HepG2 (cell line): ENCODE measurements around the gene SMPD3. TPM values are rescaled to one million over a fixed set of nuclear protein-coding genes. Genes with fewer than 3 reads are reported as not detected.

ENCODE experiments used
- KDM1A ChIP-seq: IDR thresholded peaks from 2 replicates; pipeline ENCODE4 v1.6.1; 2016; ENCODE audit warnings: missing compliant biosample characterization
- KMT2A ChIP-seq: sonication (generic); formaldehyde crosslinking; IDR thresholded peaks from 2 replicates; pipeline ENCODE4 v1.4.0; 2020; ENCODE audit warnings: missing genetic modification reagents
- MAZ ChIP-seq, 2 experiments: sonication (generic) in 1 of 2; formaldehyde crosslinking in 1 of 2; IDR thresholded peaks; 2 replicates each; pipeline versions ENCODE4 v1.5.0 to v1.6.1; 2012 to 2020; ENCODE audit warnings: low read depth in 2 of 2, mild to moderate bottlenecking in 2 of 2, borderline replicate concordance in 1 of 2, improper control_type of control experiment in 1 of 2, low read length in 1 of 2, missing genetic modification reagents in 1 of 2, moderate library complexity in 1 of 2
- MZF1 ChIP-seq: sonication (generic); formaldehyde crosslinking; IDR thresholded peaks from 2 replicates; pipeline ENCODE4 v1.8.1; 2023; ENCODE audit warnings: mild to moderate bottlenecking, missing genetic modification reagents, borderline replicate concordance
- NPAS2 ChIP-seq: sonication (generic); formaldehyde crosslinking; IDR thresholded peaks from 2 replicates; pipeline ENCODE4 v1.8.0; 2022; ENCODE audit warnings: mild to moderate bottlenecking, missing genetic modification reagents, borderline replicate concordance
- SKIL ChIP-seq: sonication (generic); formaldehyde crosslinking; IDR thresholded peaks from 2 replicates; pipeline ENCODE4 v1.8.0; 2022; ENCODE audit warnings: missing genetic modification reagents, mild to moderate bottlenecking, moderate library complexity, borderline replicate concordance
- SMAD9 ChIP-seq: sonication (generic); formaldehyde crosslinking; IDR thresholded peaks from 2 replicates; pipeline ENCODE4 v1.5.1; 2020; ENCODE audit warnings: mild to moderate bottlenecking, missing genetic modification reagents
- SOX13 ChIP-seq, 3 experiments: fragments of 450-650 bp in 1 of 3; sonication (generic) in 1 of 3; formaldehyde crosslinking in 1 of 3; IDR thresholded peaks in 2 of 3; conservative IDR thresholded peaks in 1 of 3; 2 replicates each; pipeline versions ENCODE4 v1.5.0 to v1.6.1; 2016 to 2020; ENCODE audit warnings: antibody characterized with exemption in 1 of 3, mild to moderate bottlenecking in 1 of 3, missing compliant biosample characterization in 1 of 3, missing genetic modification reagents in 1 of 3, moderate library complexity in 1 of 3
- THAP11 ChIP-seq: IDR thresholded peaks from 2 replicates; pipeline ENCODE4 v1.6.1; 2016; ENCODE audit warnings: missing biosample characterization, missing genetic modification reagents
- ZNF232 ChIP-seq: sonication (generic); formaldehyde crosslinking; IDR thresholded peaks from 2 replicates; pipeline ENCODE4 v1.4.0; 2020; ENCODE audit warnings: missing genetic modification reagents, borderline replicate concordance
- ZNF552 ChIP-seq: sonication (generic); formaldehyde crosslinking; IDR thresholded peaks from 2 replicates; pipeline ENCODE4 v1.9.0; 2022; ENCODE audit warnings: missing genetic modification reagents, mild to moderate bottlenecking, borderline replicate concordance
- ZNF609 ChIP-seq: sonication (generic); formaldehyde crosslinking; IDR thresholded peaks from 2 replicates; pipeline ENCODE4 v1.4.0; 2020; ENCODE audit warnings: mild to moderate bottlenecking, missing genetic modification reagents, borderline replicate concordance
- ZNF644 ChIP-seq: IDR thresholded peaks from 2 replicates; pipeline ENCODE4 v1.6.1; 2016; ENCODE audit warnings: low read depth
- ZNF674 ChIP-seq: sonication (generic); formaldehyde crosslinking; IDR thresholded peaks from 2 replicates; pipeline ENCODE4 v1.5.0; 2020; ENCODE audit warnings: low read depth, mild to moderate bottlenecking, missing genetic modification reagents
- ZNF709 ChIP-seq: sonication (generic); formaldehyde crosslinking; IDR thresholded peaks from 2 replicates; pipeline ENCODE4 v1.5.0; 2020; ENCODE audit warnings: mild to moderate bottlenecking, missing genetic modification reagents
- ZNF768 ChIP-seq: sonication (generic); formaldehyde crosslinking; IDR thresholded peaks from 2 replicates; pipeline ENCODE4 v1.4.0; 2020; ENCODE audit warnings: missing genetic modification reagents
- ZNF883 ChIP-seq: sonication (generic); formaldehyde crosslinking; IDR thresholded peaks from 2 replicates; pipeline ENCODE4 v1.5.1; 2020; ENCODE audit warnings: mild to moderate bottlenecking, missing genetic modification reagents; ENCODE audit errors: not compliant biosample characterization
- polyA plus RNA-seq, 8 experiments: library from polyadenylated mRNA; depleted of rRNA in 3 of 8; stranded (reverse) in 7 of 8; unstranded in 1 of 8; fragments of >200 nt; fragmentation: Illumina TruSeq in 4 of 8; extraction: Trizol in 4 of 8; gene quantifications; 2 replicates each; pipeline versions ENCODE4 v1.2.1 to v1.2.3, GENCODE V29; 2011 to 2016; ENCODE audit warnings: low read depth in 4 of 8, missing spikeins in 1 of 8, mixed read lengths in 1 of 8; ENCODE audit not compliant: insufficient read depth in 1 of 8
- total RNA-seq, 5 experiments: library from RNA; depleted of rRNA; stranded (reverse); fragments of >200 nt; fragmentation: Illumina TruSeq; extraction: Trizol; gene quantifications; 2 replicates each; pipeline ENCODE4 v1.2.3, GENCODE V29; 2016; ENCODE audit warnings: low read depth in 1 of 5
- TF ChIP-seq, protein P1 (sequence below): IDR thresholded peaks from 2 replicates; pipeline ENCODE4 v1.6.1; 2018; ENCODE audit warnings: missing genetic modification reagents
- TF ChIP-seq, protein P2 (sequence below): sonication (generic); formaldehyde crosslinking; IDR thresholded peaks from 2 replicates; pipeline ENCODE4 v1.5.0; 2020; ENCODE audit warnings: missing genetic modification reagents

Gene SMPD3
- total and polyA plus RNA-seq, 2 of the 13 experiments (the other 11 are each of a cell fraction or from before 2014, with no cell fraction given) = 0.07 to 0.32 TPM

DNA sequence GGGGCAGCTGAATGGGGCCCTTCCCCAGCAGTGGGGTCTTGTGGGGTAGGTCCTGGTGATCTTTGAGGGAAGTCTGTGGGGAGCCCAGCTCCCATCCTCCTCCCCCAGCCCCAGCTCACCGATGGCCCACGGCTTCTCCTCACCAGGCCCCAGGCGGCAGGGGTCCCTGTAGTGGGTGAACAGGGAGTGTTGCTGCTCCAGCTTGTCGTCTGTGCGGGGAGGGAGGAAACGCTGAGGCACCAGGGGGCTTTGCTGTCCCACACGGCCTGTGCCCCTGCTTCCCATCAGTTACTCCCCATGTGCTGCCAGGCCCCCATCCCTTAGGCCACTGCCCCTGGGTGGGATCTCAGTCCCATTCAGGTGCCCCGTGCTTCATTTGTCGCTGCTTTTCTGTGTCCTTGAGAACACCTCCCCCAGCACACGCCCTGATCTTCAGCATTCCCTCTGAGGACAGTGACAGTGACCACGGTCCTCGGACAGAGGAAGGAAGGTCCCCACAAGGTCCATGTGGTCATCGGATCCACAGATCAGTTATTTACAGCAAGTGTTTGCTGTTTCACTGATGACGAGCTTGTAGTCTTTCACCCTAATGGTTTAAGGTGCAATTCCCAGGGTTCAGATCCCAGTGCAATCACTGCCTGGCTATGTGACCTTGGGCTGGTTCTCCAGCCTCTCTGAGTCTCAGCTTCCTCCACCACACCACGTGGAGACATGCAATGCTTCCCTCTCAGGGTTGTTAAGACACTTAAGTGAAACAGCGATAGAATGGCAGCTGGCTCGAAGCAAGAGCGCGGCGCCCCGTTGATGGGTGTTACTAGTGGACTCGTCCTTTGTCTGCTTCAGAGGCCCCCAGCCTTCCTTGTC is 84.4 kb downstream of the SMPD3 start (continued):
- TF ChIP-seq MAZ (IDR thresholded peaks at IDR 0.05; ENCODE audit: borderline replicate concordance, low read depth, low read length) = no peak
- TF ChIP-seq MAZ (CRISPR knock-in tag; IDR thresholded peaks at IDR 0.05; ENCODE audit: low read depth) = no peak
- no peak for TF ChIP-seq ZNF232 (CRISPR knock-in tag)
- no peak for TF ChIP-seq MZF1
- TF ChIP-seq, protein P1, sequence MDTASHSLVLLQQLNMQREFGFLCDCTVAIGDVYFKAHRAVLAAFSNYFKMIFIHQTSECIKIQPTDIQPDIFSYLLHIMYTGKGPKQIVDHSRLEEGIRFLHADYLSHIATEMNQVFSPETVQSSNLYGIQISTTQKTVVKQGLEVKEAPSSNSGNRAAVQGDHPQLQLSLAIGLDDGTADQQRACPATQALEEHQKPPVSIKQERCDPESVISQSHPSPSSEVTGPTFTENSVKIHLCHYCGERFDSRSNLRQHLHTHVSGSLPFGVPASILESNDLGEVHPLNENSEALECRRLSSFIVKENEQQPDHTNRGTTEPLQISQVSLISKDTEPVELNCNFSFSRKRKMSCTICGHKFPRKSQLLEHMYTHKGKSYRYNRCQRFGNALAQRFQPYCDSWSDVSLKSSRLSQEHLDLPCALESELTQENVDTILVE (CRISPR knock-in tag) = peak; percentile 50; the same call in 1 of the 2 replicates
- TF ChIP-seq THAP11 (CRISPR knock-in tag) = no peak
- TF ChIP-seq NPAS2 (CRISPR knock-in tag) = no peak
- TF ChIP-seq, protein P2, sequence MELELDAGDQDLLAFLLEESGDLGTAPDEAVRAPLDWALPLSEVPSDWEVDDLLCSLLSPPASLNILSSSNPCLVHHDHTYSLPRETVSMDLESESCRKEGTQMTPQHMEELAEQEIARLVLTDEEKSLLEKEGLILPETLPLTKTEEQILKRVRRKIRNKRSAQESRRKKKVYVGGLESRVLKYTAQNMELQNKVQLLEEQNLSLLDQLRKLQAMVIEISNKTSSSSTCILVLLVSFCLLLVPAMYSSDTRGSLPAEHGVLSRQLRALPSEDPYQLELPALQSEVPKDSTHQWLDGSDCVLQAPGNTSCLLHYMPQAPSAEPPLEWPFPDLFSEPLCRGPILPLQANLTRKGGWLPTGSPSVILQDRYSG (CRISPR knock-in tag) = no peak
- peak; percentile 48 for TF ChIP-seq ZNF768
- no peak for TF ChIP-seq ZNF552 (CRISPR knock-in tag)
- no peak for TF ChIP-seq SMAD9 (CRISPR knock-in tag)
- no peak for TF ChIP-seq ZNF609 (CRISPR knock-in tag)
- no peak for TF ChIP-seq ZNF709 (CRISPR knock-in tag)
- TF ChIP-seq KMT2A (CRISPR knock-in tag) = no peak
- TF ChIP-seq KDM1A (CRISPR knock-in tag) = no peak
- no peak for TF ChIP-seq ZNF883 (CRISPR knock-in tag)
- TF ChIP-seq ZNF674 (CRISPR knock-in tag) = no peak
- TF ChIP-seq SOX13 (IDR thresholded peaks at IDR 0.05) = no peak
- TF ChIP-seq SOX13 (CRISPR knock-in tag; conservative IDR thresholded peaks at IDR 0.05 in 1 of 2, IDR thresholded peaks at IDR 0.05 in 1 of 2) = no peak
- no peak for TF ChIP-seq SKIL (CRISPR knock-in tag)
- TF ChIP-seq ZNF644 (CRISPR knock-in tag) = no peak
